ENCODE measurements around the gene MUC16. TPM values are rescaled to one million over a fixed set of nuclear protein-coding genes. Genes with fewer than 3 reads are reported as not detected.

Gene MUC16
- total RNA-seq, 1 donor from 2014 or later = 119 TPM

DNA sequence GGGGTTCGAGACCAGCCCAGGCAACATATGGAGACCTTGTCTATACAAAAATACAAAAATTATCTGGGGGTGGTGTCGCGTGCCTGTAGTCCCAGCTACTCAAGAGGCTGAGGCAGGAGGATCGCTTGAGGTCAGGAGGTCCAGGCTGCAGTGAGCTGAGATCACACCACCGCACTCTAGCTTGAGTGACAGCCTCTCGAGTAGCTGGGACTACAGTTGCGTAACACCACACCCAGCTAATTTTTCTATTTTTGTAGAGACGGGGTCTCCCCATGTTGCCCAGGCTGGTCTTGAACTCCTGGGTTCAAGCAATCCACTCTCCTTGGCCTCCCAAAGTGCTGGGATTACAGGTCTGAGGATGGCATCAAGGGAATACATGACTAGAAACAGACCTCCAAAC lies 30.8 kb upstream of the MUC16 start:
- Mint-ChIP-seq H3K4me3 (no peak overlapping the region), H3K4me1 (ENCODE audit: unreplicated experiment) (peaks cover 3% of the 10 kb centered on the region), H3K9me3 (no peaks in the 10 kb centered on the region), H3K27me3 (no peaks in the 10 kb centered on the region), H3K27ac (peak overlapping the region; percentile 99), H3K36me3 (peaks cover 6% of the 10 kb centered on the region)
- no peak for DNase-seq (ENCODE audit: extremely low spot score, unreplicated experiment)
- TF ChIP-seq CTCF (conservative IDR thresholded peaks at IDR 0.05) = no peak

DNA sequence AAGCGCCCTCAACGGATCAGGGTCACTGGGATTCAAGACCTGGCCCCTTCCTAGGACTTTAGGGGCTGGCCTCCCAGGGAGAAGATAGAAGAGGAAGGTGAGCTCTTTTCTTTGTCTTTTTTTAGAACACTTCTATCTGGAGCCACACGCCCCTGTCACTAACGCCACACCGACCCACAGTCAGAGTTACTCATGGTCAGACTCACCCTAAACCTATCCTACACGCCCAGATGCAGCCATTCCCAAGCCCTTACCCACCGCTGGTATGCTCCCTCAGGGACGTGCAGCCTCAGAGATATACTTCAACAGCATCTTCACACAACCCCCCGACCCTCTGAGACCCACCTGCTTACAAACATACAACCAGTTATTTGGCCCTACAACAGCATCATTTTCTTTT lies 29.9 kb upstream of the MUC16 start:
- peak overlapping the region; percentile 77 for H3K4me3 Mint-ChIP-seq
- DNase-seq (ENCODE audit: extremely low spot score, unreplicated experiment) = no peak
- peaks cover 6% of the 10 kb centered on the region for H3K36me3 Mint-ChIP-seq
- H3K4me1 Mint-ChIP-seq (ENCODE audit: unreplicated experiment) = peaks cover 3% of the 10 kb centered on the region
- H3K27me3 Mint-ChIP-seq = no peaks in the 10 kb centered on the region
- H3K9me3 Mint-ChIP-seq = no peaks in the 10 kb centered on the region
- H3K27ac Mint-ChIP-seq = peak overlapping the region; percentile 99
- TF ChIP-seq CTCF (conservative IDR thresholded peaks at IDR 0.05) = no peak

DNA sequence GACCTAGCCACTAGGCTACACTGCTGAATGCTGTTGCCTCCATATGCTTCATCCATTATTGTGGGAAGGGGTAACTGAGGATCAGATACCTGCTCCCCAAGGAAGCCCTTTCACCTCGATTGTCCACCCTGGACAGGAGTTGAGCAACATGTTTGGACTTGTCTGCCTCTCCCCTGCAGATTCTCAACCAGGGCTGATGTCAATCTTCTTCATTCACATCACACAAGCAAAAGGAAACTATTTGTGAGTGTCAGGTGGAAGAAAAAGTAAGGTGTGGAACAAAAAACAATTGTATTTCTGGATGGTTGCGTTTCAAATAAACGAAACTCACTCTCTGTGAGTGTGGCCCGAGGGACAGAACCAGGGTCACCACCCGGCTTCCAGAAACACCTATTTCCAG lies 29.5 kb upstream of the MUC16 start:
- no peaks in the 10 kb centered on the region for H3K9me3 Mint-ChIP-seq
- H3K27ac Mint-ChIP-seq = peak overlapping the region; percentile 99
- TF ChIP-seq CTCF (conservative IDR thresholded peaks at IDR 0.05) = no peak
- H3K27me3 Mint-ChIP-seq = no peaks in the 10 kb centered on the region
- no peaks in the 10 kb centered on the region for H3K4me1 Mint-ChIP-seq (ENCODE audit: unreplicated experiment)
- peaks cover 6% of the 10 kb centered on the region for H3K36me3 Mint-ChIP-seq
- DNase-seq (ENCODE audit: extremely low spot score, unreplicated experiment) = no peak
- H3K4me3 Mint-ChIP-seq = peak overlapping the region; percentile 77

GRCh38 chr19:9037400-9038062 lies 27.3 kb upstream of the MUC16 start:
- no peak for DNase-seq (ENCODE audit: extremely low spot score, unreplicated experiment)
- Mint-ChIP-seq H3K27me3 (no peaks in the 10 kb centered on the region), H3K9me3 (no peaks in the 10 kb centered on the region)

GRCh38 chr19:9032136-9032631 lies 22.0 kb upstream of the MUC16 start:
- H3K36me3 Mint-ChIP-seq = peaks cover 4% of the 10 kb centered on the region
- H3K4me3 Mint-ChIP-seq = no peak overlapping the region
- DNase-seq (ENCODE audit: extremely low spot score, unreplicated experiment) = no peak
- H3K9me3 Mint-ChIP-seq = no peaks in the 10 kb centered on the region
- no peaks in the 10 kb centered on the region for H3K27me3 Mint-ChIP-seq
- H3K4me1 Mint-ChIP-seq (ENCODE audit: unreplicated experiment) = no peaks in the 10 kb centered on the region
- no peak for TF ChIP-seq CTCF (conservative IDR thresholded peaks at IDR 0.05)
- H3K27ac Mint-ChIP-seq = no peak overlapping the region

More at GRCh38 chr19:9037400-9038062, 27.3 kb upstream of the MUC16 start:
- H3K36me3 Mint-ChIP-seq = peaks cover 6% of the 10 kb centered on the region
- TF ChIP-seq CTCF (conservative IDR thresholded peaks at IDR 0.05) = no peak
- no peaks in the 10 kb centered on the region for H3K4me1 Mint-ChIP-seq (ENCODE audit: unreplicated experiment)
- H3K4me3 Mint-ChIP-seq = no peak overlapping the region
- peak overlapping the region; percentile 99 for H3K27ac Mint-ChIP-seq

Data from type B pancreatic cell (in vitro differentiated cells).